GM12801 (cell line): ENCODE results near the gene RAB27B.

Experiments
- TF ChIP-seq, protein P1 (sequence below): IDR thresholded peaks from one replicate; pipeline ENCODE4 v1.5.1; 2011; ENCODE audit warnings: control low read depth; ENCODE audit not compliant: insufficient read length; ENCODE audit errors: extremely low read depth

The RAB27B gene

GRCh38 chr18:54805571-54806334 lies 22.5 kb upstream of the RAB27B start:
- TF ChIP-seq, protein P1, sequence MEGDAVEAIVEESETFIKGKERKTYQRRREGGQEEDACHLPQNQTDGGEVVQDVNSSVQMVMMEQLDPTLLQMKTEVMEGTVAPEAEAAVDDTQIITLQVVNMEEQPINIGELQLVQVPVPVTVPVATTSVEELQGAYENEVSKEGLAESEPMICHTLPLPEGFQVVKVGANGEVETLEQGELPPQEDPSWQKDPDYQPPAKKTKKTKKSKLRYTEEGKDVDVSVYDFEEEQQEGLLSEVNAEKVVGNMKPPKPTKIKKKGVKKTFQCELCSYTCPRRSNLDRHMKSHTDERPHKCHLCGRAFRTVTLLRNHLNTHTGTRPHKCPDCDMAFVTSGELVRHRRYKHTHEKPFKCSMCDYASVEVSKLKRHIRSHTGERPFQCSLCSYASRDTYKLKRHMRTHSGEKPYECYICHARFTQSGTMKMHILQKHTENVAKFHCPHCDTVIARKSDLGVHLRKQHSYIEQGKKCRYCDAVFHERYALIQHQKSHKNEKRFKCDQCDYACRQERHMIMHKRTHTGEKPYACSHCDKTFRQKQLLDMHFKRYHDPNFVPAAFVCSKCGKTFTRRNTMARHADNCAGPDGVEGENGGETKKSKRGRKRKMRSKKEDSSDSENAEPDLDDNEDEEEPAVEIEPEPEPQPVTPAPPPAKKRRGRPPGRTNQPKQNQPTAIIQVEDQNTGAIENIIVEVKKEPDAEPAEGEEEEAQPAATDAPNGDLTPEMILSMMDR, result no peak

- TF ChIP-seq, protein P1, result no peak
Measured at GRCh38 chr18:54806526-54806925, 21.8 kb upstream of the RAB27B start.

- TF ChIP-seq, protein P1, result no peak
Measured at GRCh38 chr18:54807303-54807702, 21.0 kb upstream of the RAB27B start.

DNA sequence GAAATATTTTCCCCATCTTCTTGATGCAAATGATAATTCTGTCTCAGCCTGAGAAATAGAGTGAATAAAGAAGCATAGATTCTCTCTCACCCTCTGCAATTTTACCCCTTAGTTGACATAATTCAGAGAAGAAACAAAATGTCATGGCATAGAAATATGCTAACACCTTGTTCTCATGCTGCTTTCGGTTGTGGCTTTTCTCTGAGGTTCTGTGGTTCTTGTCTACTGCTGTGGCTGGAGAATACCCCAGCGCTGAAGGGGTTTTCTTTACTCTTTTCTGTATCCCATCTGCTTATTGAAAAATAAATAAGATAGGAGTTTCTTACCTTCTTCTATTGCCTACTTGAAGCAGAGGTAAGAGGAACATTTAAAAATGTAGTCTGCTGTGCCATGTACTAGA lies 15.4 kb upstream of the RAB27B start:
- TF ChIP-seq, protein P1, result no peak

- TF ChIP-seq, protein P1, result no peak
Measured at GRCh38 chr18:54813305-54813704, 15.0 kb upstream of the RAB27B start.

GRCh38 chr18:54813977-54814565 lies 14.2 kb upstream of the RAB27B start:
- TF ChIP-seq, protein P1, result no peak

DNA sequence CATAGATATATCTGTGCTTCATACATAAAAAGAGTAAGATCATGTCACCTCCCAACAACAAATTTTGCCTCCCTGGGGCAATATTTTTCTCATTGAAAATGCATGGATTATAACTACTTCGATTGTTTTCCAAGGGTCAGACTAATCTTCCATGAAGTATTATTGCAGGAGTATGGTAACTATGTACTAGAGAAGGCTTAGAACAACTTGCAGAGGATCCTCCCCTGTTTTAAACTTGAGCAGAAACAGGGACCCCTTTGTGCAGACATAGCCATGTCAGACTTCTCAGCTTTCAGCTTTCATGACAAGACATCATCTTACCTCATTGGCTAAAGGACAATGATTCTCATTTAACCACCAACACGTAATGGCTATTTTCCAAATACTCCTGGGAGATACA lies 13.2 kb upstream of the RAB27B start:
- TF ChIP-seq, protein P1, result no peak
